Activated CD4-positive, alpha-beta T cell treated with anti-CD3 and anti-CD28 coated beads, Interleukin-2, amount 10 ng/mL, durations not matched to agents 24 days and 14 days (primary cell): ENCODE results near the gene RPP40. TPM values are rescaled to one million over a fixed set of nuclear protein-coding genes. Genes with fewer than 3 reads are reported as not detected.
"Not testable (repeated sequence)": the region's sequence is repeated elsewhere in the genome, so short reads cannot be mapped to it uniquely, and the experiment has no call there.

Experiments used
- DNase-seq: peaks from one replicate; pipeline ENCODE4 v3.0.0; 2022
- H3K27ac Mint-ChIP-seq: one replicate; pipeline ENCODE4 v1.8.0; 2022; ENCODE audit warnings: mild to moderate bottlenecking, mixed read lengths
- H3K27me3 Mint-ChIP-seq: one replicate; pipeline ENCODE4 v1.8.0; 2022; ENCODE audit warnings: mixed read lengths
- H3K36me3 Mint-ChIP-seq: one replicate; pipeline ENCODE4 v1.8.0; 2022; ENCODE audit warnings: low read depth, mild to moderate bottlenecking, mixed read lengths
- H3K4me1 Mint-ChIP-seq: one replicate; pipeline ENCODE4 v1.8.0; 2021; ENCODE audit warnings: mixed read lengths
- H3K4me3 Mint-ChIP-seq: one replicate; pipeline ENCODE4 v1.8.0; 2022; ENCODE audit warnings: mild to moderate bottlenecking, moderate library complexity, mixed read lengths
- H3K9me3 Mint-ChIP-seq: one replicate; pipeline ENCODE4 v1.8.0; 2021; ENCODE audit warnings: mixed read lengths
- intact Hi-C: fragments of 100-400 bp; cut with micrococcal nuclease; formaldehyde crosslinking; loops from one replicate; pipeline ENCODE4 v1.15.1; 2023
- total RNA-seq: library from RNA; stranded (reverse); gene quantifications from 2 replicates; pipeline ENCODE4 v1.2.3, GENCODE V29; 2022

Gene RPP40
- total RNA-seq, 1 donor from 2014 or later = 16.4 TPM

- DNase-seq = no peak
- no peak overlapping the region for H3K4me3 Mint-ChIP-seq
- no peaks in the 10 kb centered on the region for H3K36me3 Mint-ChIP-seq
- peaks cover 3% of the 10 kb centered on the region for H3K27me3 Mint-ChIP-seq
- peak overlapping the region; percentile 51 for H3K27ac Mint-ChIP-seq
- peaks cover 11% of the 10 kb centered on the region for H3K4me1 Mint-ChIP-seq
- intact Hi-C loops = loop anchor here (2.0 kb wide), 1 partner anchor 28 kb away; no protein-coding TSS in a partner anchor
- no peaks in the 10 kb centered on the region for H3K9me3 Mint-ChIP-seq
Observed at GRCh38 chr6:5031150-5031549, 27.3 kb upstream of the RPP40 start.

DNA sequence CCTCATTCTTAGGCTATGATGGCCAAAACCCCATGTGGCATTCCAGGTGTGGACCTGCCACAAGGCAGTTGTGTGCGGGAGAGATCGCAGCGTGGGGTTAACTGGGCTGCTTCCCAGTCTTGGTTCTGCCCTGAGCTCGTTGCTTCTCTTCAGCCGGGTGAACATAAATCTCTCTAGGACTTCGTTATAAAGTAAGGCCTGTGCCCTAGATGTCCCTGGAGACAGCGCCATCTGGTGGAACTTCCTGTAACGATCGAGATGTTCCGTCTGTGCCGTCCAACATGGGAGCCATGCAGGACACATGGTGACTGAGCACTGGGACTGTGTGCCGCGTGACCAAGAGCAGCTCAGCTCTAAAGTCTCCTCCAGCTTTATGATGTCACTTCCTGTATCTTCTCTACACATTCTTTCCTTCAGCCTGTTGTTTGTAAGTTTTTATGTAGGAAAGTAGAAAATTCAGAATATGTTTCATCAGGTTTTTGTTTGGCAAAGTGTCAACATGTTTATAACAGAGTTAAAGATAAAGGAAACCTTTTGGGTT, 26.8 kb upstream of the RPP40 start:
- H3K36me3 Mint-ChIP-seq = no peaks in the 10 kb centered on the region
- peak; percentile 92 for DNase-seq
- H3K9me3 Mint-ChIP-seq = no peaks in the 10 kb centered on the region
- H3K27me3 Mint-ChIP-seq = peaks cover 3% of the 10 kb centered on the region
- peaks cover 11% of the 10 kb centered on the region for H3K4me1 Mint-ChIP-seq
- intact Hi-C loops = loop anchor here (2.0 kb wide), 1 partner anchor 28 kb away; no protein-coding TSS in a partner anchor
- H3K4me3 Mint-ChIP-seq = no peak overlapping the region
- H3K27ac Mint-ChIP-seq = peak overlapping the region; percentile 51

GRCh38 chr6:5029609-5030008, 25.8 kb upstream of the RPP40 start:
- intact Hi-C loops = loop anchor here (2.0 kb wide), 1 partner anchor 27 kb away; no protein-coding TSS in a partner anchor
- Mint-ChIP-seq H3K27me3 (peaks cover 10% of the 10 kb centered on the region), H3K4me1 (peaks cover 11% of the 10 kb centered on the region), H3K4me3 (no peak overlapping the region), H3K27ac (no peak overlapping the region), H3K36me3 (no peaks in the 10 kb centered on the region), H3K9me3 (no peaks in the 10 kb centered on the region)
- no peak for DNase-seq

DNA sequence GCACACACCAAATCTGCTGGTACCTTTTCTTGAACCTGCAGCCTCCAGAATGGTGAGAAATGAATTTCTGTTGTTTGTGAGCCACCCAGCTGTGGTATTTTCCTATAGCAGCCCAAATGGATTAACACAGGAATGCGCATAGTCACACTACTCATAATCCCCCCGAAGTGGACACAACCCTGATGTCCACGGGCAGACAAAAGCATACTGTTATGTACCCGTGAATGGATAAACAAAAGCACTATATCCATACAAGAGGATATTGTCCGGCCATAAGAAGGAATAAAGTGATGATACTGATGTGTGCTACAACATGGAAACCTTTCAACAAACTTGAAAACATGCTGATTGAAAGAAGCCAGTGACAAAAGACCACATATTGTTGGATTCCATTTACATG, 25.1 kb upstream of the RPP40 start:
- Mint-ChIP-seq H3K27me3 (peaks cover 10% of the 10 kb centered on the region), H3K4me1 (peaks cover 9% of the 10 kb centered on the region), H3K36me3 (no peaks in the 10 kb centered on the region), H3K27ac (no peak overlapping the region), H3K9me3 (no peaks in the 10 kb centered on the region), H3K4me3 (no peak overlapping the region)
- no peak for DNase-seq
- intact Hi-C loops = no loop called here

DNA sequence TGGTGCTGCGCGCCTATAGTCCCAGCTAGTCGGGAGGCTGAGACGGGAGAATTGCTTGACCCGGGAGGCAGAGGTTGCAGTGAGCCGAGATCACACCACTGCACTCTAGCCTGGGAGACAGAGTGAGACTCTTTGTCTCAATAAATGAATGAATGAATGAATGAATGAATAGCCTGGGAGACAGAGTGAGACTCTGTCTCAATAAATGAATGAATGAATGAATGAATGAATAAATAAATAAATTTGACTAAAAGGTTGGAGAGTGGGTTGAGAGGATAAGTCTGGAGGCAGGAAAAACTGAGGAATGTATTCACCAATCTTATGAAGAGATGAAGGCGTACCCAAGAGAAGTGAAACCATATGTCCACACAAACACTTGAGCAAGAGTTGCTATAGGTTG, 24.5 kb upstream of the RPP40 start:
- Mint-ChIP-seq H3K4me3 (no peak overlapping the region), H3K36me3 (no peaks in the 10 kb centered on the region), H3K27ac (no peak overlapping the region), H3K27me3 (peaks cover 10% of the 10 kb centered on the region), H3K9me3 (no peaks in the 10 kb centered on the region), H3K4me1 (peaks cover 9% of the 10 kb centered on the region)
- intact Hi-C loops = no loop called here
- no peak for DNase-seq

- Mint-ChIP-seq H3K27me3 (peaks cover 10% of the 10 kb centered on the region), H3K9me3 (no peaks in the 10 kb centered on the region), H3K4me3 (peak overlapping the region; percentile 70), H3K27ac (no peak overlapping the region), H3K36me3 (peaks cover 2% of the 10 kb centered on the region), H3K4me1 (peaks cover 9% of the 10 kb centered on the region)
- DNase-seq = peak; percentile 56
- intact Hi-C loops = no loop called here
Observed at GRCh38 chr6:5025911-5026819, 22.3 kb upstream of the RPP40 start.

GRCh38 chr6:5023923-5024322, 20.1 kb upstream of the RPP40 start:
- no peaks in the 10 kb centered on the region for H3K9me3 Mint-ChIP-seq
- H3K27me3 Mint-ChIP-seq = peaks cover 10% of the 10 kb centered on the region
- intact Hi-C loops = no loop called here
- peaks cover 2% of the 10 kb centered on the region for H3K36me3 Mint-ChIP-seq
- peaks cover 4% of the 10 kb centered on the region for H3K4me1 Mint-ChIP-seq
- no peak overlapping the region for H3K4me3 Mint-ChIP-seq
- peak; percentile 44 for DNase-seq
- H3K27ac Mint-ChIP-seq = no peak overlapping the region

- Mint-ChIP-seq H3K4me3 (no peak overlapping the region), H3K36me3 (peaks cover 2% of the 10 kb centered on the region), H3K9me3 (no peaks in the 10 kb centered on the region), H3K27me3 (peaks cover 10% of the 10 kb centered on the region), H3K27ac (no peak overlapping the region), H3K4me1 (no peaks in the 10 kb centered on the region)
- peak; percentile 31 for DNase-seq
- intact Hi-C loops = no loop called here
Observed at GRCh38 chr6:5020142-5020541, 16.3 kb upstream of the RPP40 start.

DNA sequence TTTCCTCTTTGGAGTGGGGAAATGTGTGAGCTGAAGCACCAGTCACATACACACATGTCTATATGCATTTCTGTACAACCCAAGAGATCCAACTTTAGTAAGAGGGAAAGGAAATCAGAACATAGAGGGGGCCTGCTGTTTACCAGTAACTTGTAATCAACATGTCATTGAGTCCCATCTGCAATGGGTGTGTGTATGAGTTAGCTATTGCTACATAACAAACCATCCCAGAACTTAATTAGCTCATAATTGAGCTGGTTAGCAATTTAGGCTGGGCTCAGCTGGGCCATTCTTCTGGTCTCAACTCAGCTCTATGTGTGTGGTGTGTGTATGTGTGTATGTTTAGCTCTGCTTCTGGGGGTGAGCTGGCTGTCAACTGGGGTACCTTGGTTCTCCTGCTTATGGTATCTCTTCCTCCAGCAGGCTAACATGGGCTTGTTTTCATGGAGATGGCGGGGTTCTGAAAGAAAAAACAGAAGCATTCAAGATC, 10.3 kb upstream of the RPP40 start:
- intact Hi-C loops = no loop called here
- no peak overlapping the region for H3K4me3 Mint-ChIP-seq
- peak; percentile 26 for DNase-seq
- H3K4me1 Mint-ChIP-seq = no peaks in the 10 kb centered on the region
- H3K36me3 Mint-ChIP-seq = no peaks in the 10 kb centered on the region
- peaks cover 4% of the 10 kb centered on the region for H3K9me3 Mint-ChIP-seq
- H3K27me3 Mint-ChIP-seq = peaks cover 7% of the 10 kb centered on the region
- no peak overlapping the region for H3K27ac Mint-ChIP-seq

DNA sequence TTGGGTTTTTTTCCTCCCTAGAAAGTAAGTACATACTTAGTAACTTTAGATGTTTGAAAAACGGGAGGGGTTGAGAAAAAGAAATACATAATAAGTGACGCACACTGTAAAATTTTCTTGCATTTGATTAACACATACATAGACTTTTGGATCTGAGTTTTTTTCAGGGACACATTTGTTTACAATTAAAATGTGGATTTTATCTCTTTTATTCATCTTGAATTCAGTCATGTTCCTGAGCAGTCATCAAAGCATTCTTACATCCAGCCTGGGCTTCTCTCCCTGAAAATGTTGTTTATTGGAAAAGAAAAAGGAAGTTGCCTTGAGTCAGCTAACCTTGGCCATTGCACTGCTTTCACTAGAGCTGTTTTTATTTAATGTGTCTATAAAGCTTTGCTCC, 8.7 kb upstream of the RPP40 start:
- intact Hi-C loops = no loop called here
- Mint-ChIP-seq H3K9me3 (peaks cover 4% of the 10 kb centered on the region), H3K4me3 (no peak overlapping the region), H3K27me3 (peaks cover 3% of the 10 kb centered on the region), H3K27ac (no peak overlapping the region), H3K36me3 (no peaks in the 10 kb centered on the region), H3K4me1 (no peaks in the 10 kb centered on the region)
- peak; percentile 26 for DNase-seq

- Mint-ChIP-seq H3K36me3 (no peaks in the 10 kb centered on the region), H3K27me3 (peaks cover 2% of the 10 kb centered on the region), H3K9me3 (peaks cover 4% of the 10 kb centered on the region), H3K4me1 (no peaks in the 10 kb centered on the region), H3K4me3 (no peak overlapping the region), H3K27ac (no peak overlapping the region)
- DNase-seq = no peak
- intact Hi-C loops = no loop called here
Observed at GRCh38 chr6:5011346-5011745, 7.5 kb upstream of the RPP40 start.

DNA sequence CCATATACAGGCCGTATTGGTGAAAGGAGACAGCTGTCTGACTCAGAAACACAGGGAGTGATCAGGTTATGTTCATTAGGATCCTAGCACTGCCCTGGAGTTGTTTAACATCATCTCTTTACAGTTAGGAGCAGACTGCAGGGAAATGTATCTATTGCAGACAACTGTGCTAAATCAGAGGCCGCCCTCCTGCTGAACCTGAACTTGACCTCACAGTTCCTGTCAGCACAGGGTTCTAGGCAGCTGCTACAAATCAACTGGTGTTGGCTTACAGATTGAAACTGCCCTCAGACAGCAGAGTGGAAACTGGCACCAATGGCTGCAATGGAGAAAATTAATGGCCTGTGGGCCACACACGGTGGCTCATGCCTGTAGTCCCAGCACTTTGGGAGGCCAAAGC, 3.7 kb upstream of the RPP40 start:
- no peak for DNase-seq
- H3K36me3 Mint-ChIP-seq = no peaks in the 10 kb centered on the region
- no peak overlapping the region for H3K4me3 Mint-ChIP-seq
- no peak overlapping the region for H3K27ac Mint-ChIP-seq
- intact Hi-C loops = no loop called here
- H3K27me3 Mint-ChIP-seq = no peaks in the 10 kb centered on the region
- H3K9me3 Mint-ChIP-seq = no peaks in the 10 kb centered on the region
- peaks cover 11% of the 10 kb centered on the region for H3K4me1 Mint-ChIP-seq

GRCh38 chr6:5006222-5006621, 2.4 kb upstream of the RPP40 start:
- intact Hi-C loops = no loop called here
- H3K4me3 Mint-ChIP-seq = no peak overlapping the region
- no peak overlapping the region for H3K27ac Mint-ChIP-seq
- no peak for DNase-seq
- peaks cover 4% of the 10 kb centered on the region for H3K36me3 Mint-ChIP-seq
- no peaks in the 10 kb centered on the region for H3K9me3 Mint-ChIP-seq
- H3K27me3 Mint-ChIP-seq = no peaks in the 10 kb centered on the region
- H3K4me1 Mint-ChIP-seq = peaks cover 12% of the 10 kb centered on the region

DNA sequence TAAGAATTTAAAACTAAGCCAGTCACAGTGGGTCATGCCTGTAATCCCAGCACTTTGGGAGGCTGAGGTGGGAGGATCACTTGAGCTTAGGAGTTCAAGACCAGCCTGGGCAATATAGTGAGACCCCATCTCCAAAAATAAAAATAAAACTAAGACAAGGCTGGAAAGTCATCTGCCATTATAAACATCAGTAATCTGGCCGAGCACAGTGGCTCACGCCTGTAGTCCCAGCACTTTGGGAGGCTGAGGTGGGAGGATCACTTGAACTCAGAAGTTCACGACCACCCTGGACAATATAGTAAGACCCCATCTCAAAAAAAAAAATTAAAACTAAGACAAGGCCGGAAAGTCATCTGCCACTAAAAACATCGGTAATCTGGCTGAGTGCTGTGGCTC, 1.2 kb upstream of the RPP40 start:
- H3K9me3 Mint-ChIP-seq, H3K27me3 Mint-ChIP-seq, intact Hi-C loops, H3K4me3 Mint-ChIP-seq, H3K27ac Mint-ChIP-seq, DNase-seq, H3K36me3 Mint-ChIP-seq: not testable (repeated sequence)
- H3K4me1 Mint-ChIP-seq = peaks cover 12% of the 10 kb centered on the region
